MCF 10A (cell line): Measurements from ENCODE around the gene MRI1. TPM values are rescaled to one million over a fixed set of nuclear protein-coding genes. Genes with fewer than 3 reads are reported as not detected.

Source experiments
- BruUV-seq: library from RNA; stranded (reverse); fragments of 400-500 nt; replicated peaks from 2 replicates; lab custom pipeline; 2021; lab: Mats Ljungman, UMichigan
- CTCF ChIA-PET: fragments of 300-600 bp; sonication (Branson Sonifier 250); formaldehyde crosslinking; extraction: SDS; loops from one replicate; lab custom pipeline; 2021; ENCODE audit warnings: antibody characterized with exemption, inconsistent platforms; lab: Yijun Ruan, JAX
- POLR2A ChIA-PET: fragments of 300-600, 350-650 bp; sonication (Branson Sonifier 250); formaldehyde crosslinking; extraction: SDS; loops from one replicate; lab custom pipeline; 2020; ENCODE audit warnings: antibody characterized with exemption, inconsistent platforms; lab: Yijun Ruan, JAX
- DNase-seq: peaks from one replicate; pipeline ENCODE4 v3.0.0-alpha.2; 2018; ENCODE audit not compliant: unreplicated experiment
- H3K27ac Mint-ChIP-seq: one replicate; pipeline ENCODE4 v1.8.0; 2022; ENCODE audit warnings: mild to moderate bottlenecking, low read depth, mixed read lengths; ENCODE audit not compliant: unreplicated experiment
- H3K27me3 Mint-ChIP-seq: one replicate; pipeline ENCODE4 v1.8.0; 2022; ENCODE audit warnings: mixed read lengths; ENCODE audit not compliant: insufficient read depth, unreplicated experiment
- H3K36me3 Mint-ChIP-seq: one replicate; pipeline ENCODE4 v1.8.0; 2022; ENCODE audit warnings: mild to moderate bottlenecking, moderate library complexity, mixed read lengths; ENCODE audit not compliant: insufficient read depth, unreplicated experiment
- H3K4me1 Mint-ChIP-seq: one replicate; pipeline ENCODE4 v1.8.0; 2022; ENCODE audit warnings: mixed read lengths; ENCODE audit not compliant: insufficient read depth, unreplicated experiment
- H3K4me3 Mint-ChIP-seq: one replicate; pipeline ENCODE4 v1.8.0; 2022; ENCODE audit warnings: mild to moderate bottlenecking, moderate library complexity, mixed read lengths; ENCODE audit not compliant: unreplicated experiment
- H3K9me3 Mint-ChIP-seq: one replicate; pipeline ENCODE4 v1.8.0; 2022; ENCODE audit warnings: mixed read lengths; ENCODE audit not compliant: unreplicated experiment
- intact Hi-C: fragments of 100-400 bp; cut with micrococcal nuclease; formaldehyde crosslinking; loops from 2 replicates; pipeline ENCODE4 v1.14.1; 2022
- total RNA-seq: library from RNA; stranded (reverse); gene quantifications from 2 replicates; pipeline ENCODE4 v1.2.3, GENCODE V29; 2022
- TF ChIP-seq, protein P1 (sequence below): fragments of 200-600 bp; IDR thresholded peaks from one replicate; pipeline ENCODE4 v1.8.0; 2022; ENCODE audit warnings: antibody characterized with exemption, mild to moderate bottlenecking; ENCODE audit not compliant: unreplicated experiment

MRI1 gene
- total RNA-seq, 1 experiment from 2014 or later, result 27.0 TPM

DNA sequence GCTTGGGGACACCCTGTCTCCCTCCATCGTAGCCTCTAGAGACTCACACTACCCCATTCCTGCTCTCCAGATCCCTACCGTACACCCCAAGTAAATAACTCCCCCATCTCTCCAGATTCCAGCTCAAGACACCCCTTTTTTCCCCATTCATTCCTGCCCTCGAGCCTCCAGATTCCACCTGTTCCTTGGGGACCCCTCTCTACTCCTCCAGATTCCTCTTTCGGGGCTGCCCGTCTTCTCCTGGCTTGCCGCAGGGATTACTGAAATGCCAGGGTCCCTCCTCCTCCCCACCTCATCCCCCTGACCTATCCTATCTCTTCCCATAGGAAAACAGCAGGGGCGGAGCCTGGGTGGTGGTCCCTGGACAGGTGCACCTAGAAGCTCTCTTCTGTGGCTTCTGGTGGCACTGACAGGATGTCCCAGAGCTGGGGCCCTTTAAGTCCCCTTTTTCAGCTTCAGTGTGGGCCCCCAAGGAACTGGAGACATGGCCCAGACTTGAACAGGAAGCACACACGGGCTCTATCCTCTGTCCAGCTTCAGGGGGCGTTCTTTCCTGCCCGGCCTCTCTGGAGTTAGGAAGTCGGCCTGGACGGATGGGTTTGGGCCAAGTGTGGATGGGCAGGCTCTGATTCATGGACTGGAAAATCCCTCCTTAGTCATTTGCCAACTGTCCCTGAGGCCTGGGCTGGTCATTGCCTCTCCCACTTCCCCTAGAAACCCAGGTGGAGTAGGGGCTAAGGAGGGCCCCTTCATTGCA lies 32.2 kb downstream of the MRI1 start:
- H3K36me3 Mint-ChIP-seq, result peaks cover 12% of the 10 kb centered on the region
- H3K4me1 Mint-ChIP-seq, result peaks cover 22% of the 10 kb centered on the region
- H3K27ac Mint-ChIP-seq, result peak overlapping the region; percentile 93
- no TSS peak for BruUV-seq
- no peaks in the 10 kb centered on the region for H3K9me3 Mint-ChIP-seq
- intact Hi-C loops, result loop anchor here (1.0 kb wide), 1 partner anchor 37 kb away; no protein-coding TSS in a partner anchor
- peak overlapping the region; percentile 95 for H3K4me3 Mint-ChIP-seq
- peak; percentile 97 for DNase-seq
- H3K27me3 Mint-ChIP-seq, result no peaks in the 10 kb centered on the region
- TF ChIP-seq, protein P1, sequence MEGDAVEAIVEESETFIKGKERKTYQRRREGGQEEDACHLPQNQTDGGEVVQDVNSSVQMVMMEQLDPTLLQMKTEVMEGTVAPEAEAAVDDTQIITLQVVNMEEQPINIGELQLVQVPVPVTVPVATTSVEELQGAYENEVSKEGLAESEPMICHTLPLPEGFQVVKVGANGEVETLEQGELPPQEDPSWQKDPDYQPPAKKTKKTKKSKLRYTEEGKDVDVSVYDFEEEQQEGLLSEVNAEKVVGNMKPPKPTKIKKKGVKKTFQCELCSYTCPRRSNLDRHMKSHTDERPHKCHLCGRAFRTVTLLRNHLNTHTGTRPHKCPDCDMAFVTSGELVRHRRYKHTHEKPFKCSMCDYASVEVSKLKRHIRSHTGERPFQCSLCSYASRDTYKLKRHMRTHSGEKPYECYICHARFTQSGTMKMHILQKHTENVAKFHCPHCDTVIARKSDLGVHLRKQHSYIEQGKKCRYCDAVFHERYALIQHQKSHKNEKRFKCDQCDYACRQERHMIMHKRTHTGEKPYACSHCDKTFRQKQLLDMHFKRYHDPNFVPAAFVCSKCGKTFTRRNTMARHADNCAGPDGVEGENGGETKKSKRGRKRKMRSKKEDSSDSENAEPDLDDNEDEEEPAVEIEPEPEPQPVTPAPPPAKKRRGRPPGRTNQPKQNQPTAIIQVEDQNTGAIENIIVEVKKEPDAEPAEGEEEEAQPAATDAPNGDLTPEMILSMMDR, result peak; percentile 6
- ChIA-PET POLR2A (interaction anchor here (0.5 to 6.6 kb wide), 18 partner anchors 8 to 121 kb away, joined by 3 to 98 read pairs (median 11); partner anchors contain the start of genes C19orf53 and MRI1), CTCF (interaction anchor here (0.5 to 2.1 kb wide), 12 partner anchors 10 to 84 kb away, joined by 3 to 18 read pairs (median 4); no protein-coding TSS in a partner anchor)

DNA sequence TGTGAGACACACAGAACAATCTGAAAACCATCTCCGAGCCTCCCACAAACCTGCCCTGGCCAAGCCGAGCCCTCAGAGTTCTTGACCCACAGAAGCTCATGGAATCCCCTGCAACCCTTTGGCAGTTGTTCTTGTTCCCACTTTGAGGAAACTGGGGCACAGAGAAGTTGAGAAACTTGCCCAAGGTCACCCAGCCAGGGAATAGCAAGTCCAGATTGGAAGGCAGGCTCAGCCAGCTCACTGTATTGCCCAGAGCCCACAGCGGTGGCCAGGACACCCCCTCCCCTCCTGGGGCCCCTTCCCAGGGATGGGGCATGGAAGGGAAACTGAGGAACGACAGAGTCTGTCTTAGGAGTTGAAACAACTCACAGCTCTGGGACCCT lies 32.7 kb downstream of the MRI1 start:
- Mint-ChIP-seq H3K9me3 (no peaks in the 10 kb centered on the region), H3K4me1 (peaks cover 22% of the 10 kb centered on the region), H3K27me3 (no peaks in the 10 kb centered on the region), H3K4me3 (peak overlapping the region; percentile 95), H3K27ac (peak overlapping the region; percentile 93), H3K36me3 (peaks cover 16% of the 10 kb centered on the region)
- ChIA-PET CTCF (interaction anchor here (0.5 to 2.1 kb wide), 12 partner anchors 9 to 84 kb away, joined by 3 to 18 read pairs (median 4); no protein-coding TSS in a partner anchor), POLR2A (interaction anchor here (0.5 to 6.6 kb wide), 21 partner anchors 9 to 122 kb away, joined by 3 to 98 read pairs (median 7); partner anchors contain the start of genes C19orf53 and MRI1)
- TF ChIP-seq, protein P1, result no peak
- TSS peak; percentile 46 for BruUV-seq
- intact Hi-C loops, result loop anchor here (1.0 kb wide), 1 partner anchor 36 kb away; no protein-coding TSS in a partner anchor
- no peak for DNase-seq

DNA sequence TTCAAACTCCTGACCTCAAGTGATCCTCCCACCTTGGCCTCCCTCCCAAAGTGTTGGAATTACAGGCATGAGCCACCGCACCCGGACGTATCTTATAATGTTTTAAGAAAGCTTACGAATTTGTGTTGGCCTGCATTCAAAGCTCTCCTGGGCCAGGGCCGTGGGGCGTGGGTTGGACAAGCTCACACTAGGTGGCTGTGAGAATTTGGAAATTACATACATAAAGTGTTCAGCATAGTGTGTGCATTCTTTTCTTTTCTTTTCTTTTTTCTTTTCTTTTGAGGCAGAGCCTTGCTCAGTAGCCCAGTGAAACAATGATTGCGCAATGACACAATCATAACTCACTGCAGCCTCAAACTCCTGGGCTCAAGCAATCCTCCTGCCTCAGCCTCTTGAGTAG lies 33.5 kb downstream of the MRI1 start:
- no peaks in the 10 kb centered on the region for H3K27me3 Mint-ChIP-seq
- DNase-seq, result peak; percentile 96
- H3K9me3 Mint-ChIP-seq, result no peaks in the 10 kb centered on the region
- BruUV-seq, result no TSS peak
- peak overlapping the region; percentile 95 for H3K4me3 Mint-ChIP-seq
- intact Hi-C loops, result loop anchor here (1.0 kb wide), 1 partner anchor 35 kb away; no protein-coding TSS in a partner anchor
- CTCF ChIA-PET, result interaction anchor here (0.7 to 2.1 kb wide), 7 partner anchors 9 to 89 kb away, joined by 3 to 18 read pairs (median 4); no protein-coding TSS in a partner anchor
- POLR2A ChIA-PET, result interaction anchor here (0.8 to 6.6 kb wide), 19 partner anchors 8 to 64 kb away, joined by 3 to 98 read pairs (median 5); partner anchors contain the start of genes C19orf53 and MRI1
- peaks cover 22% of the 10 kb centered on the region for H3K4me1 Mint-ChIP-seq
- peak overlapping the region; percentile 93 for H3K27ac Mint-ChIP-seq
- peaks cover 21% of the 10 kb centered on the region for H3K36me3 Mint-ChIP-seq
- TF ChIP-seq, protein P1, result no peak

DNA sequence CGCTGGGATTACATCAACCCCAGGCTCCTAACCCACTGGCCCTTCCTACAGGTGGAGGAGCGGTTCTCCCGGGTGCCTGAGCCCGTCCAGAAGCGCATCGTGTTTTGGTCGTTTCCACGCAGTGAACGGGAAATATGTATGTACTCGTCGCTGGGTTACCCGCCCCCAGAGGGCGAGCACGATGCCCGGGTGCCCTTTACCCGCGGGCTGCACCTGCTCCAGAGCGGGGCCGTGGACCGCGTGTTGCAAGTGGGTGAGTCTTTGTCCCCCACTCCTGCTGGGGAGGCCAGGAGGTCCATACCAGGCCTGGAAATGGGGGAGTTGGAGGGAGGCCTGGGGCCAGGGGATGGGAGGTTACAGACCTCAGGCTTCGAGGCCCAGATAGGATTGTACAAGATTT lies 35.3 kb downstream of the MRI1 start:
- H3K9me3 Mint-ChIP-seq, result no peaks in the 10 kb centered on the region
- intact Hi-C loops, result no loop called here
- DNase-seq, result no peak
- H3K4me1 Mint-ChIP-seq, result peaks cover 16% of the 10 kb centered on the region
- ChIA-PET POLR2A (interaction anchor here (1.1 to 6.6 kb wide), 2 partner anchors 39 to 59 kb away, joined by 4 to 98 read pairs; no protein-coding TSS in a partner anchor), CTCF (interaction anchor here (0.9 kb wide), 1 partner anchor 24 kb away, joined by 3 read pairs; no protein-coding TSS in a partner anchor)
- no peak overlapping the region for H3K4me3 Mint-ChIP-seq
- no TSS peak for BruUV-seq
- peaks cover 30% of the 10 kb centered on the region for H3K36me3 Mint-ChIP-seq
- TF ChIP-seq, protein P1, result no peak
- no peak overlapping the region for H3K27ac Mint-ChIP-seq
- no peaks in the 10 kb centered on the region for H3K27me3 Mint-ChIP-seq
